Measurements from ENCODE around the gene SLC28A3. TPM values are rescaled to one million over a fixed set of nuclear protein-coding genes. Genes with fewer than 3 reads are reported as not detected.

Gene SLC28A3
- total and polyA plus RNA-seq, 2 of the 8 experiments (the other 6 are each of a cell fraction or from before 2014, with no cell fraction given), result 0.02 TPM; not detected in 1

DNA sequence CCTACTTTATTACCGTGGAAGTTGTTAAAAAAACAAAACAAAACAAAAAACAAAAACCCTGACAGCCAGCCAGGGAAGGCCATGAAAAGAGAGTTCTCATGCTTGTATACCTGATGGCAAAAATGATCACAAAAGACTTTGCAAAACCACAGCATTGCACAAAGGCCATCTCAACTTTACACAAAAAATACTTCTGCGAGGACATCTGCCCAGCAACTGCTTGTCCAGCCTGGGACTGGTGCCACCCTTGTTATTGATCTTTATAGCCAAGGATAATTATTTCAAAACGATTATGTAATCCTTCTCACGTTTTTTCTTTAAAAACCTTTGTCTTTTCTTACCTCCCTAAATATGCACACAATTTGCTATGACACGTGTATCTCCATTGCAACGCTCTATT lies 42.2 kb upstream of the SLC28A3 start (continued):
- TF ChIP-seq CHD7 (IDR thresholded peaks at IDR 0.05; ENCODE audit: insufficient replicate concordance, low read length) (no peak), HDAC6 (IDR thresholded peaks at IDR 0.05; ENCODE audit: low read depth, low read length) (no peak), SIN3A (conservative IDR thresholded peaks at IDR 0.05 in 1 of 2, IDR thresholded peaks at IDR 0.05 in 1 of 2; ENCODE audit: low read depth in 1 of 2, low read length in 2 of 2) (no peak), HDAC2 (IDR thresholded peaks at IDR 0.05; ENCODE audit: borderline replicate concordance in 1 of 2, low read depth in 2 of 2, low read length in 2 of 2) (no peak), TEAD4 (IDR thresholded peaks at IDR 0.05; ENCODE audit: low read depth, low read length) (no peak), SAP30 (IDR thresholded peaks at IDR 0.05; ENCODE audit: insufficient read depth, insufficient replicate concordance, low read length) (no peak), GTF2F1 (IDR thresholded peaks at IDR 0.05; ENCODE audit: borderline replicate concordance, low read depth, low read length) (no peak), RNF2 (IDR thresholded peaks at IDR 0.05; ENCODE audit: borderline replicate concordance, low read depth, low read length, missing control alignments, poor library complexity, severe bottlenecking) (no peak), KDM1A (IDR thresholded peaks at IDR 0.05; ENCODE audit: borderline replicate concordance, low read length) (no peak), POLR2A (IDR thresholded peaks at IDR 0.05; ENCODE audit: control extremely low read depth in 1 of 2, low read depth in 2 of 2, low read length in 2 of 2) (no peak), CBX8 (IDR thresholded peaks at IDR 0.05; ENCODE audit: borderline replicate concordance, low read depth, low read length) (no peak)
